Measurements from ENCODE around the gene LZTS3. TPM values are rescaled to one million over a fixed set of nuclear protein-coding genes. Genes with fewer than 3 reads are reported as not detected.

Gene LZTS3
- total and polyA plus RNA-seq, 2 of the 13 experiments (the other 11 are each of a cell fraction or from before 2014, with no cell fraction given): 10.1 to 31.3 TPM

- 94% methylated on average over 4 of the region's 4 CpGs for WGBS (ENCODE audit: low lambda C conversion rate)
- Histone ChIP-seq H3K4me1 (ENCODE audit: insufficient read depth, low read length) (peaks cover 40% of the 10 kb centered on the region), H3K27ac (ENCODE audit: extremely low read length, insufficient read depth, low read length) (no peak overlapping the region), H4K20me1 (ENCODE audit: insufficient read depth, low read length) (no peaks in the 10 kb centered on the region), H3K9ac (ENCODE audit: insufficient read depth, low read depth, low read length) (no peak overlapping the region), H3K79me2 (ENCODE audit: insufficient read depth, low read length) (no peaks in the 10 kb centered on the region), H3K36me3 (replicated peaks in 1 of 2; ENCODE audit: control insufficient read depth in 1 of 2, insufficient read depth in 2 of 2, low read length in 2 of 2) (no peaks in the 10 kb centered on the region; a peak in 2 of 5 replicates), H3K4me2 (ENCODE audit: low read depth, low read length) (no peak overlapping the region), H3K4me3 (replicated peaks in 1 of 3; ENCODE audit: insufficient read depth in 1 of 3, low read depth in 2 of 3, low read length in 3 of 3) (no peak overlapping the region), H3K27me3 (ENCODE audit: control insufficient read depth in 1 of 2, insufficient read depth in 2 of 2, low read length in 2 of 2) (no peaks in the 10 kb centered on the region), H2AFZ (ENCODE audit: low read length) (no peak overlapping the region), H3K9me3 (ENCODE audit: low read length) (no peaks in the 10 kb centered on the region)
- POLR2A ChIA-PET: interaction anchor here (1.3 to 1.4 kb wide), 3 partner anchors 16 to 33 kb away, joined by 3 to 4 read pairs (median 4); partner anchors contain the start of genes FASTKD5 and UBOX5
- DNase-seq (ENCODE audit: low spot score) (no peak), ATAC-seq (no peak), FAIRE-seq (no peak)
- intact Hi-C loops (cut with micrococcal nuclease; ENCODE audit: unreplicated experiment): no loop called here
- peak; percentile 62 for TF ChIP-seq RBM22 (optimal IDR thresholded peaks at IDR 0.05; ENCODE audit: low read length)
- no peak for TF ChIP-seq ZKSCAN8 (CRISPR knock-in tag; IDR thresholded peaks at IDR 0.05; ENCODE audit: borderline replicate concordance)
- no peak for TF ChIP-seq AKAP8 (CRISPR knock-in tag; IDR thresholded peaks at IDR 0.05)
- in situ Hi-C loops (cut with HindIII; ENCODE audit: extremely low pct_ligation_motif_present, low pct_unique_long_range_greater_than_20kb): no loop called here
- no TSS peak for BruUV-seq (replicated peaks)
- CTCF ChIA-PET (ENCODE audit: low intra/inter-chr PET ratio, low total read pairs): no interaction called here
Measured at GRCh38 chr20:3129094-3129493, 44.3 kb downstream of the LZTS3 start.

GRCh38 chr20:3128275-3128984 is 44.9 kb downstream of the LZTS3 start:
- ATAC-seq: no peak
- WGBS (ENCODE audit: low lambda C conversion rate): 90% methylated on average over 8 of the region's 8 CpGs
- CTCF ChIA-PET (ENCODE audit: low intra/inter-chr PET ratio, low total read pairs): no interaction called here
- no peaks in the 10 kb centered on the region for H3K9me3 ChIP-seq (ENCODE audit: low read length)
- H3K27me3 ChIP-seq (ENCODE audit: control insufficient read depth in 1 of 2, insufficient read depth in 2 of 2, low read length in 2 of 2): no peaks in the 10 kb centered on the region
- POLR2A ChIA-PET: interaction anchor here (1.3 to 1.4 kb wide), 3 partner anchors 16 to 34 kb away, joined by 3 to 4 read pairs (median 4); partner anchors contain the start of genes FASTKD5 and UBOX5
- no peaks in the 10 kb centered on the region for H4K20me1 ChIP-seq (ENCODE audit: insufficient read depth, low read length)
- DNase-seq (ENCODE audit: low spot score): no peak
- in situ Hi-C loops (cut with HindIII; ENCODE audit: extremely low pct_ligation_motif_present, low pct_unique_long_range_greater_than_20kb) (no loop called here), intact Hi-C loops (cut with micrococcal nuclease; ENCODE audit: unreplicated experiment) (no loop called here)
- H3K4me1 ChIP-seq (ENCODE audit: insufficient read depth, low read length): peaks cover 47% of the 10 kb centered on the region
- H3K4me3 ChIP-seq (replicated peaks in 1 of 3; ENCODE audit: insufficient read depth in 1 of 3, low read depth in 2 of 3, low read length in 3 of 3): no peak overlapping the region
- H3K9ac ChIP-seq (ENCODE audit: insufficient read depth, low read depth, low read length): no peak overlapping the region
- H3K27ac ChIP-seq (ENCODE audit: extremely low read length, insufficient read depth, low read length): no peak overlapping the region
- H2AFZ ChIP-seq (ENCODE audit: low read length): no peak overlapping the region
- BruUV-seq (replicated peaks): no TSS peak
- no peaks in the 10 kb centered on the region; a peak in 2 of 5 replicates for H3K36me3 ChIP-seq (replicated peaks in 1 of 2; ENCODE audit: control insufficient read depth in 1 of 2, insufficient read depth in 2 of 2, low read length in 2 of 2)
- no peak overlapping the region for H3K4me2 ChIP-seq (ENCODE audit: low read depth, low read length)
- no peak for FAIRE-seq
- TF ChIP-seq DZIP1 (CRISPR knock-in tag; IDR thresholded peaks at IDR 0.05) (no peak), ZBTB37 (CRISPR knock-in tag; IDR thresholded peaks at IDR 0.05) (no peak), NR2F6 (IDR thresholded peaks at IDR 0.05) (no peak), NR2F6 (CRISPR knock-in tag; IDR thresholded peaks at IDR 0.05) (no peak), ZNF264 (CRISPR knock-in tag; IDR thresholded peaks at IDR 0.05) (no peak), ZNF768 (CRISPR knock-in tag; IDR thresholded peaks at IDR 0.05) (no peak), HMG20B (CRISPR knock-in tag; conservative IDR thresholded peaks at IDR 0.05) (no peak), SP140L (CRISPR knock-in tag; IDR thresholded peaks at IDR 0.05; ENCODE audit: borderline replicate concordance) (no peak), KDM5A (IDR thresholded peaks at IDR 0.05; ENCODE audit: borderline replicate concordance, low read length) (no peak), MXD4 (CRISPR knock-in tag; IDR thresholded peaks at IDR 0.05) (no peak), SAP130 (CRISPR knock-in tag; IDR thresholded peaks at IDR 0.05; ENCODE audit: low read depth) (no peak), RARA (CRISPR knock-in tag; IDR thresholded peaks at IDR 0.05) (no peak)
- no peaks in the 10 kb centered on the region for H3K79me2 ChIP-seq (ENCODE audit: insufficient read depth, low read length)
